ENCODE results near the gene NKPD1. TPM values are rescaled to one million over a fixed set of nuclear protein-coding genes. Genes with fewer than 3 reads are reported as not detected.

The NKPD1 gene
- total and polyA plus RNA-seq, 9 of the 15 experiments (the other 6 are each of a cell fraction or from before 2014, with no cell fraction given): 0.03 to 0.09 (median 0.04) TPM; not detected in 5

DNA sequence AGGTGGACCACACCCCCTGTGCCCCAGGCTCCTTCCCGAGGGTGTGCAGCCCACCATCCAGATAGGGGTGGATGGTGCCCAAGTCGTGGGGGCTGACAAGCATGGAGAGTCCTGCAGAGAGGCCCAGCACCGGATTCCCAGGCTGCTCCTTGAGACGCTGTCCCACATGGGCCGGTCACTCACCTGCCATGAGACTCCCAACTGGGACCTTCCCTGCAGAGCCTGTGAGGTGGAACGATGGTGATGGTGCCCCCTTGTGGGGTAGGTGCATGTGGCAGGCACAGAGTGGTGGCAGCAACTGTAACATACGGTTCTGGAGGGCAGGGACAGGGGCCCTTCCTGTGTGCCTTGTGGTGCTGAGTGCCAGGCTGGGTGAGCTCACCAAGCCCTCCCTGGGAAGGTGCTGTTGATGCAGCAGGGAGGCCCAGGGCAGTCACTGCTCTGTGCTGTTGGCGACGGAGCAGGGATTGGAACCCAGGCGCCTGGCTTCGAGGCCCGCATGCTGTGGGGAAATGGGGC lies 34.7 kb downstream of the NKPD1 start (continued):
- TF ChIP-seq L3MBTL2 (IDR thresholded peaks at IDR 0.05): 0 out of 2 replicates have a peak, but pooled peaks have one; percentile 40
- no peak for TF ChIP-seq POU5F1 (IDR thresholded peaks at IDR 0.05; ENCODE audit: borderline replicate concordance, low read depth, low read length, partially characterized antibody)
- peak; percentile 15; the same call in 1 of the 2 replicates for TF ChIP-seq DEAF1 (CRISPR knock-in tag; IDR thresholded peaks at IDR 0.05)
- peak in 1 of 3 experiments; percentile 41 for TF ChIP-seq YY1 (IDR thresholded peaks at IDR 0.05; ENCODE audit: borderline replicate concordance in 1 of 3, control insufficient read depth in 1 of 3, extremely low read depth in 1 of 3, insufficient read depth in 3 of 3, insufficient read length in 1 of 3, insufficient replicate concordance in 2 of 3, low read depth in 1 of 3, low read length in 2 of 3)
- peak; percentile 22; the same call in 1 of the 2 replicates for TF ChIP-seq JUND (IDR thresholded peaks at IDR 0.05; ENCODE audit: borderline replicate concordance, low read depth, low read length)
- no peak; the same call in 2 of the 3 replicates for TF ChIP-seq JUND (tag; IDR thresholded peaks at IDR 0.05; ENCODE audit: borderline replicate concordance, low read depth, low read length)
- no peak for TF ChIP-seq SIN3A (IDR thresholded peaks at IDR 0.05; ENCODE audit: borderline replicate concordance in 2 of 2, control insufficient read depth in 1 of 2, low read depth in 2 of 2, low read length in 2 of 2)
- no peak for TF ChIP-seq ZNF124 (CRISPR knock-in tag; IDR thresholded peaks at IDR 0.05)
- TF ChIP-seq MAFF (IDR thresholded peaks at IDR 0.05; ENCODE audit: low read length): no peak
- 0 out of 2 replicates have a peak, but pooled peaks have one; percentile 12 for TF ChIP-seq ATF7 (IDR thresholded peaks at IDR 0.05)
- TF ChIP-seq CREM (IDR thresholded peaks at IDR 0.05; ENCODE audit: low read depth): peak; percentile 64
- peak; percentile 17 for TF ChIP-seq HMGN3 (IDR thresholded peaks at IDR 0.05; ENCODE audit: borderline replicate concordance, extremely low read depth, insufficient read length, low read depth, low read length)
- no peak for TF ChIP-seq ZNF175 (CRISPR knock-in tag; IDR thresholded peaks at IDR 0.05; ENCODE audit: low read depth)
- peak; percentile 46; the same call in 1 of the 2 replicates for TF ChIP-seq MTA3 (IDR thresholded peaks at IDR 0.05; ENCODE audit: borderline replicate concordance)
- TF ChIP-seq TFAP4 (CRISPR knock-in tag; IDR thresholded peaks at IDR 0.05; ENCODE audit: borderline replicate concordance): peak; percentile 28; the same call in 1 of the 2 replicates
- peak in 1 of 2 experiments; percentile 35; a peak in 1 of 4 replicates for TF ChIP-seq HDAC1 (IDR thresholded peaks at IDR 0.05)
- no peak for TF ChIP-seq YBX1 (IDR thresholded peaks at IDR 0.05)
- TF ChIP-seq MYNN (IDR thresholded peaks at IDR 0.05): peak; percentile 54; the same call in 1 of the 2 replicates
- TF ChIP-seq MYNN (CRISPR knock-in tag; IDR thresholded peaks at IDR 0.05): no peak
- no peak for TF ChIP-seq CBFA2T3 (IDR thresholded peaks at IDR 0.05)

All from K562 (cell line).